HEK293 (cell line): ENCODE results near the gene LRRFIP1.

Experiments used
- GLI2 ChIP-seq: fragments of 450-650 bp; formaldehyde crosslinking; IDR thresholded peaks from 2 replicates; pipeline ENCODE4; 2017; ENCODE audit warnings: missing biosample characterization, missing genetic modification characterization, low read depth, borderline replicate concordance
- GLIS2 ChIP-seq: fragments of 450-650 bp; formaldehyde crosslinking; IDR thresholded peaks from 2 replicates; pipeline ENCODE4 v1.5.1; 2016; ENCODE audit warnings: missing biosample characterization, missing genetic modification characterization
- KLF16 ChIP-seq: fragments of 450-650 bp; formaldehyde crosslinking; IDR thresholded peaks from 2 replicates; pipeline ENCODE4 v1.5.1; 2017; ENCODE audit warnings: missing biosample characterization, missing genetic modification characterization
- KLF17 ChIP-seq: fragments of 450-650 bp; formaldehyde crosslinking; IDR thresholded peaks from 2 replicates; pipeline ENCODE4 v1.5.1; 2016; ENCODE audit warnings: missing biosample characterization, missing genetic modification characterization
- KLF7 ChIP-seq: fragments of 450-650 bp; formaldehyde crosslinking; IDR thresholded peaks from 2 replicates; pipeline ENCODE4 v1.5.1; 2016; ENCODE audit warnings: missing biosample characterization, missing genetic modification characterization, borderline replicate concordance
- MZF1 ChIP-seq: fragments of 450-650 bp; formaldehyde crosslinking; IDR thresholded peaks from 2 replicates; pipeline ENCODE4 v1.5.1; 2017; ENCODE audit warnings: missing biosample characterization, missing genetic modification characterization, borderline replicate concordance
- OSR2 ChIP-seq: fragments of 450-650 bp; formaldehyde crosslinking; IDR thresholded peaks from 2 replicates; pipeline ENCODE4 v1.5.1; 2016; ENCODE audit warnings: missing biosample characterization, missing genetic modification characterization
- REPIN1 ChIP-seq: fragments of 450-650 bp; formaldehyde crosslinking; IDR thresholded peaks from 2 replicates; pipeline ENCODE4 v1.5.1; 2017; ENCODE audit warnings: missing biosample characterization, missing genetic modification characterization, low read depth
- TSHZ1 ChIP-seq: fragments of 450-650 bp; formaldehyde crosslinking; IDR thresholded peaks from 2 replicates; pipeline ENCODE4 v1.5.1; 2016; ENCODE audit warnings: missing biosample characterization, missing genetic modification characterization, borderline replicate concordance
- ZNF10 ChIP-seq: fragments of 450-650 bp; formaldehyde crosslinking; IDR thresholded peaks from 2 replicates; pipeline ENCODE4 v1.5.1; 2017; ENCODE audit warnings: missing biosample characterization, missing genetic modification characterization
- ZNF132 ChIP-seq: fragments of 450-650 bp; formaldehyde crosslinking; IDR thresholded peaks from 2 replicates; pipeline ENCODE4 v1.5.1; 2017; ENCODE audit warnings: missing biosample characterization, missing genetic modification characterization, borderline replicate concordance
- ZNF146 ChIP-seq: fragments of 450-650 bp; formaldehyde crosslinking; IDR thresholded peaks from 2 replicates; pipeline ENCODE4 v1.5.1; 2016; ENCODE audit warnings: missing biosample characterization, missing genetic modification characterization
- ZNF157 ChIP-seq: fragments of 450-650 bp; formaldehyde crosslinking; IDR thresholded peaks from 2 replicates; pipeline ENCODE4 v1.5.1; 2016; ENCODE audit warnings: missing biosample characterization, missing genetic modification characterization
- ZNF18 ChIP-seq: fragments of 450-650 bp; formaldehyde crosslinking; IDR thresholded peaks from 2 replicates; pipeline ENCODE4 v1.5.1; 2016; ENCODE audit warnings: missing biosample characterization, missing genetic modification characterization
- ZNF2 ChIP-seq: fragments of 450-650 bp; formaldehyde crosslinking; IDR thresholded peaks from 2 replicates; pipeline ENCODE4 v1.5.1; 2016; ENCODE audit warnings: missing biosample characterization, missing genetic modification characterization
- ZNF23 ChIP-seq: fragments of 450-650 bp; formaldehyde crosslinking; IDR thresholded peaks from 2 replicates; pipeline ENCODE4 v1.5.1; 2016; ENCODE audit warnings: missing biosample characterization, missing genetic modification characterization, borderline replicate concordance
- ZNF274 ChIP-seq, 2 experiments: fragments of 200-500 bp in 1 of 2; fragments of 450-650 bp in 1 of 2; sonication (Bioruptor generic) in 1 of 2; formaldehyde crosslinking in 1 of 2; IDR thresholded peaks; 2 replicates each; pipeline versions ENCODE4 v1.5.1 to v1.6.1; 2014 to 2016; ENCODE audit warnings: borderline replicate concordance in 1 of 2, inconsistent platforms in 1 of 2, low read length in 1 of 2, missing biosample characterization in 1 of 2, missing genetic modification characterization in 1 of 2
- ZNF488 ChIP-seq: fragments of 450-650 bp; formaldehyde crosslinking; IDR thresholded peaks from 2 replicates; pipeline ENCODE4 v1.5.1; 2016; ENCODE audit warnings: missing biosample characterization, missing genetic modification characterization
- ZNF530 ChIP-seq: fragments of 450-650 bp; formaldehyde crosslinking; IDR thresholded peaks from 2 replicates; pipeline ENCODE4 v1.5.1; 2016; ENCODE audit warnings: low read depth, missing biosample characterization, missing genetic modification characterization
- ZNF555 ChIP-seq: fragments of 450-650 bp; formaldehyde crosslinking; conservative IDR thresholded peaks from 2 replicates; pipeline ENCODE4 v1.5.1; 2017; ENCODE audit warnings: missing biosample characterization, mild to moderate bottlenecking, missing genetic modification characterization, inconsistent platforms
- ZNF558 ChIP-seq: fragments of 450-650 bp; formaldehyde crosslinking; IDR thresholded peaks from 2 replicates; pipeline ENCODE4 v1.5.1; 2016; ENCODE audit warnings: missing biosample characterization, missing genetic modification characterization
- ZNF571 ChIP-seq: fragments of 450-650 bp; formaldehyde crosslinking; IDR thresholded peaks from 2 replicates; pipeline ENCODE4 v1.5.0; 2017; ENCODE audit warnings: missing biosample characterization, missing genetic modification characterization
- ZNF610 ChIP-seq: fragments of 450-650 bp; formaldehyde crosslinking; IDR thresholded peaks from 2 replicates; pipeline ENCODE4 v1.5.1; 2016; ENCODE audit warnings: missing biosample characterization, missing genetic modification characterization, borderline replicate concordance
- ZNF624 ChIP-seq: fragments of 450-650 bp; formaldehyde crosslinking; IDR thresholded peaks from 2 replicates; pipeline ENCODE4 v1.5.1; 2017; ENCODE audit warnings: missing biosample characterization, missing genetic modification characterization
- ZNF777 ChIP-seq: fragments of 450-650 bp; formaldehyde crosslinking; IDR thresholded peaks from 2 replicates; pipeline ENCODE4 v1.5.1; 2017; ENCODE audit warnings: missing biosample characterization, missing genetic modification characterization, borderline replicate concordance
- ZXDB ChIP-seq: fragments of 450-650 bp; formaldehyde crosslinking; IDR thresholded peaks from 2 replicates; pipeline ENCODE4 v1.5.1; 2016; ENCODE audit warnings: missing biosample characterization, missing genetic modification characterization
- TF ChIP-seq, protein P1 (sequence below): fragments of 450-650 bp; formaldehyde crosslinking; IDR thresholded peaks from 2 replicates; pipeline ENCODE4 v1.5.1; 2017; ENCODE audit warnings: missing biosample characterization, missing genetic modification characterization
- TF ChIP-seq, protein P2 (sequence below): fragments of 450-650 bp; formaldehyde crosslinking; IDR thresholded peaks from 2 replicates; pipeline ENCODE4 v1.5.1; 2016; ENCODE audit warnings: missing biosample characterization, missing genetic modification characterization

LRRFIP1 gene

DNA sequence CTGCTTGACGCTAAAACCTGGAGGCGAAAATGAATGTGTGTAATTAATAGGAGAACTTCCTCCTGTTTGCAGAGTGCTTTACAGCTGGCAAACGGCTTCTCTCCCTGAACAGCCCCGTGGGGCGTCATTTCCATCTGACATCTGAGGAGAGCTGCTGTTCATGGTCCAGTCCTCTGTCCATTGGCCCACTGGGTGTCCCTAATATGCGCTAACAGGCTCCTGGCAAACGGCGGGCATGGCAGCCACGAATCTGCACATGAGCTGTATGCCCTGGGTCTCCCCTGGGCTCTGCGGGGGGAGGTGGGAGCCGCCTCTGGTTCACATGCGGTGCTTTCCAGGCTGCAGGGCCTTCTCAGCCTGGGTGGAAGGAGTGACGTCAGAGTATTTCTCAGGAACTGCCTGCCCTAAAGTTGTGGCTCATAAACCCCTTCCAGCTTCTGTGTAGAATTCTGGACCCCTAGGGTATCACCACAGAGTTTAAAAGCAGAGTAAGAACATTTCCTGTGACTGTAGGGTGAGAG, 73.2 kb downstream of the LRRFIP1 start (continued):
- TF ChIP-seq ZNF571 (tag by site-specific recombination) (no peak), ZNF624 (no peak), ZNF146 (tag by site-specific recombination) (no peak), ZNF18 (tag by site-specific recombination) (peak; percentile 82), ZNF610 (tag by site-specific recombination) (no peak), TSHZ1 (tag by site-specific recombination) (no peak), ZNF23 (tag by site-specific recombination) (no peak), MZF1 (tag by site-specific recombination) (no peak), ZNF777 (tag by site-specific recombination) (no peak), KLF7 (tag by site-specific recombination) (no peak), KLF16 (tag by site-specific recombination) (no peak), ZNF555 (tag by site-specific recombination) (no peak), KLF17 (tag by site-specific recombination) (no peak; the same call in 1 of the 2 replicates), GLI2 (tag by site-specific recombination) (no peak), ZNF157 (tag by site-specific recombination) (no peak), ZNF10 (tag by site-specific recombination) (no peak), ZNF530 (tag by site-specific recombination) (no peak), OSR2 (peak; percentile 77; the same call in 1 of the 2 replicates), ZXDB (tag by site-specific recombination) (peak; percentile 12; the same call in 1 of the 2 replicates), ZNF2 (tag by site-specific recombination) (no peak), ZNF558 (tag by site-specific recombination) (no peak), ZNF274 (IDR thresholded peaks at IDR 0.05; ENCODE audit: low read length) (no peak), ZNF274 (tag by site-specific recombination; IDR thresholded peaks at IDR 0.05; ENCODE audit: borderline replicate concordance) (no peak), GLIS2 (tag by site-specific recombination) (peak; percentile 87), REPIN1 (tag by site-specific recombination) (no peak), ZNF132 (no peak), ZNF488 (tag by site-specific recombination) (no peak)
- TF ChIP-seq, protein P1, sequence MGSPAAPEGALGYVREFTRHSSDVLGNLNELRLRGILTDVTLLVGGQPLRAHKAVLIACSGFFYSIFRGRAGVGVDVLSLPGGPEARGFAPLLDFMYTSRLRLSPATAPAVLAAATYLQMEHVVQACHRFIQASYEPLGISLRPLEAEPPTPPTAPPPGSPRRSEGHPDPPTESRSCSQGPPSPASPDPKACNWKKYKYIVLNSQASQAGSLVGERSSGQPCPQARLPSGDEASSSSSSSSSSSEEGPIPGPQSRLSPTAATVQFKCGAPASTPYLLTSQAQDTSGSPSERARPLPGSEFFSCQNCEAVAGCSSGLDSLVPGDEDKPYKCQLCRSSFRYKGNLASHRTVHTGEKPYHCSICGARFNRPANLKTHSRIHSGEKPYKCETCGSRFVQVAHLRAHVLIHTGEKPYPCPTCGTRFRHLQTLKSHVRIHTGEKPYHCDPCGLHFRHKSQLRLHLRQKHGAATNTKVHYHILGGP (tag by site-specific recombination), result no peak
- TF ChIP-seq, protein P2, sequence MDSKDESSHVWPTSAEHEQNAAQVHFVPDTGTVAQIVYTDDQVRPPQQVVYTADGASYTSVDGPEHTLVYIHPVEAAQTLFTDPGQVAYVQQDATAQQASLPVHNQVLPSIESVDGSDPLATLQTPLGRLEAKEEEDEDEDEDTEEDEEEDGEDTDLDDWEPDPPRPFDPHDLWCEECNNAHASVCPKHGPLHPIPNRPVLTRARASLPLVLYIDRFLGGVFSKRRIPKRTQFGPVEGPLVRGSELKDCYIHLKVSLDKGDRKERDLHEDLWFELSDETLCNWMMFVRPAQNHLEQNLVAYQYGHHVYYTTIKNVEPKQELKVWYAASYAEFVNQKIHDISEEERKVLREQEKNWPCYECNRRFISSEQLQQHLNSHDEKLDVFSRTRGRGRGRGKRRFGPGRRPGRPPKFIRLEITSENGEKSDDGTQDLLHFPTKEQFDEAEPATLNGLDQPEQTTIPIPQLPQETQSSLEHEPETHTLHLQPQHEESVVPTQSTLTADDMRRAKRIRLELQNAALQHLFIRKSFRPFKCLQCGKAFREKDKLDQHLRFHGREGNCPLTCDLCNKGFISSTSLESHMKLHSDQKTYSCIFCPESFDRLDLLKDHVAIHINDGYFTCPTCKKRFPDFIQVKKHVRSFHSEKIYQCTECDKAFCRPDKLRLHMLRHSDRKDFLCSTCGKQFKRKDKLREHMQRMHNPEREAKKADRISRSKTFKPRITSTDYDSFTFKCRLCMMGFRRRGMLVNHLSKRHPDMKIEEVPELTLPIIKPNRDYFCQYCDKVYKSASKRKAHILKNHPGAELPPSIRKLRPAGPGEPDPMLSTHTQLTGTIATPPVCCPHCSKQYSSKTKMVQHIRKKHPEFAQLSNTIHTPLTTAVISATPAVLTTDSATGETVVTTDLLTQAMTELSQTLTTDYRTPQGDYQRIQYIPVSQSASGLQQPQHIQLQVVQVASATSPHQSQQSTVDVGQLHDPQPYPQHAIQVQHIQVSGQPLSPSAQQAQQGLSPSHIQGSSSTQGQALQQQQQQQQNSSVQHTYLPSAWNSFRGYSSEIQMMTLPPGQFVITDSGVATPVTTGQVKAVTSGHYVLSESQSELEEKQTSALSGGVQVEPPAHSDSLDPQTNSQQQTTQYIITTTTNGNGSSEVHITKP, result 0 out of 2 replicates have a peak, but pooled peaks have one; percentile 21
